Astrocyte (in vitro differentiated cells and primary cell): ENCODE measurements around the gene ACAD11. TPM values are rescaled to one million over a fixed set of nuclear protein-coding genes. Genes with fewer than 3 reads are reported as not detected.

ENCODE experiments used
- DNase-seq: peaks from one replicate; pipeline ENCODE4 v3.0.0-alpha.2; 2010; ENCODE audit warnings: low read depth
- FAIRE-seq: peaks from 2 replicates; lab custom pipeline; 2011; peaks lifted over from hg19 to GRCh38; lab: Jason Lieb, UNC
- H2AFZ ChIP-seq: 2 replicates; pipeline ENCODE4 v1.6.0; 2012; ENCODE audit warnings: low read depth, low read length, inconsistent platforms
- H3K27ac ChIP-seq: 2 replicates; pipeline ENCODE4 v1.5.1; 2011; ENCODE audit warnings: low read depth, low read length, inconsistent platforms
- H3K27me3 ChIP-seq: 2 replicates; pipeline ENCODE4 v1.6.0; 2011; ENCODE audit warnings: low read length, inconsistent platforms; ENCODE audit not compliant: insufficient read depth
- H3K36me3 ChIP-seq: 2 replicates; pipeline ENCODE4 v1.5.1; 2011; ENCODE audit warnings: low read length, inconsistent platforms; ENCODE audit not compliant: insufficient read depth
- H3K4me1 ChIP-seq: 2 replicates; pipeline ENCODE4 v1.5.1; 2011; ENCODE audit warnings: low read length, inconsistent platforms; ENCODE audit not compliant: insufficient read depth
- H3K4me2 ChIP-seq: 2 replicates; pipeline ENCODE4 v1.6.0; 2012; ENCODE audit warnings: low read length, inconsistent platforms
- H3K4me3 ChIP-seq: 2 replicates; pipeline ENCODE4 v1.5.1; 2011; ENCODE audit warnings: low read depth, mild to moderate bottlenecking, low read length, inconsistent platforms; ENCODE audit not compliant: insufficient read depth
- H3K79me2 ChIP-seq: 2 replicates; pipeline ENCODE4 v1.6.0; 2012; ENCODE audit warnings: mild to moderate bottlenecking, low read length, inconsistent platforms; ENCODE audit not compliant: insufficient read depth
- H3K9ac ChIP-seq: 2 replicates; pipeline ENCODE4 v1.6.0; 2012; ENCODE audit warnings: mild to moderate bottlenecking, low read length, inconsistent platforms
- H3K9me3 ChIP-seq: 2 replicates; pipeline ENCODE4 v1.5.1; 2012; ENCODE audit warnings: low read depth, mild to moderate bottlenecking, low read length, inconsistent platforms; ENCODE audit not compliant: insufficient read depth
- H4K20me1 ChIP-seq: 2 replicates; pipeline ENCODE4 v1.6.0; 2012; ENCODE audit warnings: low read length, inconsistent platforms; ENCODE audit not compliant: insufficient read depth
- H3K27ac Mint-ChIP-seq: one replicate; pipeline ENCODE4 v1.8.0; 2021; ENCODE audit warnings: mild to moderate bottlenecking, mixed read lengths; ENCODE audit not compliant: unreplicated experiment
- H3K27me3 Mint-ChIP-seq: one replicate; pipeline ENCODE4 v1.8.0; 2021; ENCODE audit warnings: low read depth, mixed read lengths; ENCODE audit not compliant: unreplicated experiment
- H3K36me3 Mint-ChIP-seq: one replicate; pipeline ENCODE4 v1.8.0; 2021; ENCODE audit warnings: low read depth, mixed read lengths; ENCODE audit not compliant: unreplicated experiment
- H3K4me1 Mint-ChIP-seq: one replicate; pipeline ENCODE4 v1.8.0; 2021; ENCODE audit warnings: low read depth, mixed read lengths; ENCODE audit not compliant: unreplicated experiment
- H3K4me3 Mint-ChIP-seq: one replicate; pipeline ENCODE4 v1.8.0; 2021; ENCODE audit warnings: mild to moderate bottlenecking, moderate library complexity, mixed read lengths; ENCODE audit not compliant: unreplicated experiment
- H3K9me3 Mint-ChIP-seq: one replicate; pipeline ENCODE4 v1.8.0; 2021; ENCODE audit warnings: mild to moderate bottlenecking, mixed read lengths; ENCODE audit not compliant: unreplicated experiment
- CTCF ChIP-seq: IDR thresholded peaks from 2 replicates; pipeline ENCODE4 v1.5.1; 2011; ENCODE audit warnings: low read depth, mild to moderate bottlenecking, inconsistent platforms, low read length, moderate library complexity; ENCODE audit not compliant: insufficient read depth
- EZH2 ChIP-seq: IDR thresholded peaks from 2 replicates; pipeline ENCODE4 v1.6.1; 2012; ENCODE audit warnings: mild to moderate bottlenecking, low read length, inconsistent platforms; ENCODE audit not compliant: insufficient read depth
- total RNA-seq: library from RNA; stranded (reverse); gene quantifications from 2 replicates; pipeline ENCODE4 v1.2.1, GENCODE V29; 2021

The ACAD11 gene
- total RNA-seq, 1 donor from 2014 or later, result 13.0 TPM

- H3K27ac ChIP-seq, result no peak overlapping the region
- no peak overlapping the region for H3K27ac Mint-ChIP-seq
- no peaks in the 10 kb centered on the region for H3K27me3 Mint-ChIP-seq
- no peaks in the 10 kb centered on the region for H3K9me3 ChIP-seq
- H3K4me3 ChIP-seq, result no peak overlapping the region
- no peaks in the 10 kb centered on the region for H3K9me3 Mint-ChIP-seq
- no peak overlapping the region for H2AFZ ChIP-seq
- H3K4me2 ChIP-seq, result no peak overlapping the region
- H3K4me3 Mint-ChIP-seq, result no peak overlapping the region
- H4K20me1 ChIP-seq, result no peaks in the 10 kb centered on the region
- no peak for FAIRE-seq
- H3K9ac ChIP-seq, result no peak overlapping the region
- no peaks in the 10 kb centered on the region for H3K79me2 ChIP-seq
- peaks cover 19% of the 10 kb centered on the region for H3K4me1 Mint-ChIP-seq
- H3K36me3 ChIP-seq, result peaks cover 7% of the 10 kb centered on the region
- TF ChIP-seq EZH2, result no peak
- H3K27me3 ChIP-seq, result no peaks in the 10 kb centered on the region
- H3K4me1 ChIP-seq, result peaks cover 16% of the 10 kb centered on the region
- no peak for DNase-seq
- H3K36me3 Mint-ChIP-seq, result peaks cover 4% of the 10 kb centered on the region
Observed at GRCh38 chr3:132598181-132598580, 61.4 kb downstream of the ACAD11 start.

GRCh38 chr3:132597660-132598059 lies 61.9 kb downstream of the ACAD11 start:
- no peak for TF ChIP-seq CTCF
- TF ChIP-seq EZH2, result no peak
- no peak overlapping the region for H3K4me3 Mint-ChIP-seq

GRCh38 chr3:132596816-132597433 lies 62.7 kb downstream of the ACAD11 start, which contains the start of gene ACKR4:
Gene ACKR4, plus strand, starts transcription at chr3:132597270. Its CDS starts 3,128 bp downstream, at chr3:132600398.
- no peaks in the 10 kb centered on the region for H3K79me2 ChIP-seq
- H3K4me2 ChIP-seq, result no peak within 1 kb of the TSS

More at GRCh38 chr3:132597660-132598059, 61.9 kb downstream of the ACAD11 start:
- no peak overlapping the region for H3K27ac Mint-ChIP-seq
- no peak overlapping the region for H3K9ac ChIP-seq
- H3K27me3 Mint-ChIP-seq, result no peaks in the 10 kb centered on the region
- H2AFZ ChIP-seq, result no peak overlapping the region
- no peaks in the 10 kb centered on the region for H3K9me3 Mint-ChIP-seq
- no peaks in the 10 kb centered on the region for H3K9me3 ChIP-seq
- FAIRE-seq (no peak), DNase-seq (no peak)
- H3K4me1 Mint-ChIP-seq, result peaks cover 19% of the 10 kb centered on the region
- H3K4me1 ChIP-seq, result peaks cover 17% of the 10 kb centered on the region
- no peak overlapping the region for H3K4me3 ChIP-seq
- no peaks in the 10 kb centered on the region for H4K20me1 ChIP-seq
- no peaks in the 10 kb centered on the region for H3K79me2 ChIP-seq
- H3K27ac ChIP-seq, result no peak overlapping the region
- peaks cover 4% of the 10 kb centered on the region for H3K36me3 ChIP-seq
- H3K4me2 ChIP-seq, result no peak overlapping the region
- H3K27me3 ChIP-seq, result no peaks in the 10 kb centered on the region
- peaks cover 4% of the 10 kb centered on the region for H3K36me3 Mint-ChIP-seq

More at GRCh38 chr3:132596816-132597433, 62.7 kb downstream of the ACAD11 start, which contains the start of gene ACKR4:
- FAIRE-seq (peak; percentile 68), DNase-seq (no peak)
- no peak within 1 kb of the TSS for H3K27ac ChIP-seq
- H3K27me3 ChIP-seq, result no peaks in the 10 kb centered on the region
- TF ChIP-seq EZH2 (no peak), CTCF (no peak)
- no peaks in the 10 kb centered on the region for H4K20me1 ChIP-seq
- H3K9me3 ChIP-seq, result no peaks in the 10 kb centered on the region
- Mint-ChIP-seq H3K36me3 (peaks cover 4% of the 10 kb centered on the region), H3K4me3 (no peak within 1 kb of the TSS), H3K9me3 (no peaks in the 10 kb centered on the region), H3K27me3 (no peaks in the 10 kb centered on the region), H3K27ac (no peak within 1 kb of the TSS), H3K4me1 (peaks cover 19% of the 10 kb centered on the region)
- no peak within 1 kb of the TSS for H3K9ac ChIP-seq
- H3K4me1 ChIP-seq, result peaks cover 17% of the 10 kb centered on the region
- no peak within 1 kb of the TSS for H2AFZ ChIP-seq
- H3K4me3 ChIP-seq, result no peak within 1 kb of the TSS
- no peaks in the 10 kb centered on the region for H3K36me3 ChIP-seq
